Astrocyte (in vitro differentiated cells and primary cell): ENCODE results near the gene STK33.
"Not testable (repeated sequence)": the region's sequence is repeated elsewhere in the genome, so short reads cannot be mapped to it uniquely, and the experiment has no call there.

Experiments
- EZH2 ChIP-seq: IDR thresholded peaks from 2 replicates; pipeline ENCODE4 v1.6.1; 2012; ENCODE audit warnings: mild to moderate bottlenecking, low read length, inconsistent platforms; ENCODE audit not compliant: insufficient read depth
- TF ChIP-seq, protein P1 (sequence below): IDR thresholded peaks from 2 replicates; pipeline ENCODE4 v1.5.1; 2011; ENCODE audit warnings: low read depth, mild to moderate bottlenecking, inconsistent platforms, low read length, moderate library complexity; ENCODE audit not compliant: insufficient read depth

DNA sequence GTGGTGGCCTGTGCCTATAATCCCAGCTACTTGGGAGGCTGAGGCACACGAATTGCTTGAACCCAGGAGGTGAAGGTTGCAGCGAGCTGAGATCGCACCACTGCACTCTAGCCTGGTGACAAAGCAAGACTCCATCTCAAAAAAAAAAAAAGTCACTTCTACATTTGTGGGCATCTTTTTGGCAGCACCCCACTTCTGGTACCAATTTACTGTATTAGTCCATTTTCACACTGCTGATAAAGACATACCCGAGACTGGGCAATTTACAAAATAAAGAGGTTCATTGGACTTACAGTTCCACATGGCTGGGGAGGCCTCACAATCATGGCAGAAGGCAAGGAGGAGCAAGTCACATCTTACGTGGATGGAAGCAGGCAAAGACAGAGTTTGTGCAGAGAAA lies 126.2 kb downstream of the STK33 start:
- TF ChIP-seq, protein P1, sequence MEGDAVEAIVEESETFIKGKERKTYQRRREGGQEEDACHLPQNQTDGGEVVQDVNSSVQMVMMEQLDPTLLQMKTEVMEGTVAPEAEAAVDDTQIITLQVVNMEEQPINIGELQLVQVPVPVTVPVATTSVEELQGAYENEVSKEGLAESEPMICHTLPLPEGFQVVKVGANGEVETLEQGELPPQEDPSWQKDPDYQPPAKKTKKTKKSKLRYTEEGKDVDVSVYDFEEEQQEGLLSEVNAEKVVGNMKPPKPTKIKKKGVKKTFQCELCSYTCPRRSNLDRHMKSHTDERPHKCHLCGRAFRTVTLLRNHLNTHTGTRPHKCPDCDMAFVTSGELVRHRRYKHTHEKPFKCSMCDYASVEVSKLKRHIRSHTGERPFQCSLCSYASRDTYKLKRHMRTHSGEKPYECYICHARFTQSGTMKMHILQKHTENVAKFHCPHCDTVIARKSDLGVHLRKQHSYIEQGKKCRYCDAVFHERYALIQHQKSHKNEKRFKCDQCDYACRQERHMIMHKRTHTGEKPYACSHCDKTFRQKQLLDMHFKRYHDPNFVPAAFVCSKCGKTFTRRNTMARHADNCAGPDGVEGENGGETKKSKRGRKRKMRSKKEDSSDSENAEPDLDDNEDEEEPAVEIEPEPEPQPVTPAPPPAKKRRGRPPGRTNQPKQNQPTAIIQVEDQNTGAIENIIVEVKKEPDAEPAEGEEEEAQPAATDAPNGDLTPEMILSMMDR: not testable (repeated sequence)
- TF ChIP-seq EZH2: not testable (repeated sequence)
